GM23338 (cell line): Measurements from ENCODE around the gene GALNT1. TPM values are rescaled to one million over a fixed set of nuclear protein-coding genes. Genes with fewer than 3 reads are reported as not detected.

Experiments used
- ATAC-seq: fragments of 200-7000 bp; cut with Tn5 transposase; 3 replicates; pipeline ENCODE4 v1.9.1; 2020
- DNase-seq: peaks from one replicate; pipeline ENCODE4 v3.0.0-alpha.2; 2015; ENCODE audit warnings: low spot score
- H2AFZ ChIP-seq: fragments of 200-600 bp; sonication (generic); 2 replicates; pipeline ENCODE4 v1.8.0; 2016; ENCODE audit warnings: antibody characterized with exemption, mild to moderate bottlenecking, moderate library complexity
- H3F3A ChIP-seq: fragments of 200-600 bp; sonication (generic); replicated peaks from 2 replicates; pipeline ENCODE4 v1.8.0; 2017; ENCODE audit warnings: antibody characterized with exemption, mixed run types, low read depth
- H3K27ac ChIP-seq: fragments of 200-600 bp; sonication (generic); 2 replicates; pipeline ENCODE4 v1.6.1; 2016; ENCODE audit warnings: low read depth
- H3K27me3 ChIP-seq: fragments of 200-600 bp; sonication (generic); 2 replicates; pipeline ENCODE4 v1.8.0; 2016; ENCODE audit warnings: mild to moderate bottlenecking, mixed run types, moderate library complexity; ENCODE audit not compliant: insufficient read depth
- H3K36me3 ChIP-seq: fragments of 200-600 bp; sonication (generic); 2 replicates; pipeline ENCODE4 v1.8.0; 2016; ENCODE audit warnings: mild to moderate bottlenecking; ENCODE audit not compliant: insufficient read depth
- H3K4me1 ChIP-seq: fragments of 200-600 bp; sonication (generic); 2 replicates; pipeline ENCODE4 v1.8.0; 2016; ENCODE audit warnings: mild to moderate bottlenecking, moderate library complexity; ENCODE audit not compliant: insufficient read depth
- H3K4me2 ChIP-seq: fragments of 200-600 bp; sonication (generic); 2 replicates; pipeline ENCODE4 v1.7.1; 2017; ENCODE audit warnings: mixed run types
- H3K4me3 ChIP-seq: fragments of 200-600 bp; sonication (generic); 2 replicates; pipeline ENCODE4 v1.6.1; 2016; ENCODE audit warnings: mixed run types
- H3K79me2 ChIP-seq: fragments of 200-600 bp; sonication (generic); replicated peaks from 2 replicates; pipeline ENCODE4 v1.8.0; 2017; ENCODE audit warnings: mild to moderate bottlenecking; ENCODE audit not compliant: insufficient read depth
- H3K9me2 ChIP-seq: fragments of 200-600 bp; sonication (generic); 2 replicates; pipeline ENCODE4 v1.8.0; 2017; ENCODE audit not compliant: insufficient read depth
- H4K20me1 ChIP-seq: fragments of 200-600 bp; sonication (generic); replicated peaks from 2 replicates; pipeline ENCODE4 v1.8.0; 2017; ENCODE audit warnings: mild to moderate bottlenecking; ENCODE audit not compliant: insufficient read depth
- H3K27ac Mint-ChIP-seq: 2 replicates; pipeline ENCODE4 v1.8.0; 2020; ENCODE audit warnings: inconsistent platforms, mild to moderate bottlenecking, moderate library complexity, mixed read lengths
- H3K27me3 Mint-ChIP-seq: 3 replicates; pipeline ENCODE4 v1.8.0; 2022; ENCODE audit warnings: low read depth, mild to moderate bottlenecking, moderate library complexity, mixed read lengths, inconsistent platforms; ENCODE audit not compliant: insufficient read depth, poor library complexity
- H3K36me3 Mint-ChIP-seq: 3 replicates; pipeline ENCODE4 v1.8.0; 2021; ENCODE audit warnings: low read depth, mild to moderate bottlenecking, inconsistent platforms, moderate library complexity, mixed read lengths
- H3K4me1 Mint-ChIP-seq: 3 replicates; pipeline ENCODE4 v1.8.0; 2020; ENCODE audit warnings: mild to moderate bottlenecking, inconsistent platforms, mixed read lengths
- H3K4me3 Mint-ChIP-seq: 3 replicates; pipeline ENCODE4 v1.8.0; 2021; ENCODE audit warnings: moderate library complexity, mild to moderate bottlenecking, inconsistent platforms, mixed read lengths
- H3K9me3 Mint-ChIP-seq: 3 replicates; pipeline ENCODE4 v1.8.0; 2020; ENCODE audit warnings: moderate library complexity, mild to moderate bottlenecking, inconsistent platforms, mixed read lengths
- CREB1 ChIP-seq: fragments of 250-450 bp; sonication (Bioruptor Pico); IDR thresholded peaks from 2 replicates; pipeline ENCODE4 v1.5.0; 2020; ENCODE audit warnings: low read depth, mild to moderate bottlenecking, moderate library complexity
- CTCF ChIP-seq, 2 experiments: fragments of 200-600 bp in 1 of 2; sonication (generic) in 1 of 2; conservative IDR thresholded peaks; 2 replicates each; pipeline versions ENCODE4 v1.5.1 to v1.6.1; 2016 to 2017; ENCODE audit warnings: antibody characterized with exemption in 2 of 2, low read depth in 2 of 2, mild to moderate bottlenecking in 2 of 2, moderate library complexity in 1 of 2
- ETS1 ChIP-seq: IDR thresholded peaks from 2 replicates; pipeline ENCODE4 v1.6.1; 2016; ENCODE audit warnings: antibody characterized with exemption
- EZH2 ChIP-seq: fragments of 200-600 bp; sonication (generic); IDR thresholded peaks from one replicate; pipeline ENCODE4 v1.8.0; 2017; ENCODE audit warnings: antibody characterized with exemption, mild to moderate bottlenecking, low read depth; ENCODE audit not compliant: unreplicated experiment
- EZH2phosphoT487 ChIP-seq: fragments of 200-600 bp; sonication (generic); IDR thresholded peaks from one replicate; pipeline ENCODE4 v1.8.1; 2018; ENCODE audit warnings: antibody characterized with exemption; ENCODE audit not compliant: unreplicated experiment
- JUNB ChIP-seq: IDR thresholded peaks from one replicate; pipeline ENCODE4 v1.6.1; 2016; ENCODE audit warnings: antibody characterized with exemption; ENCODE audit not compliant: unreplicated experiment
- NANOG ChIP-seq: IDR thresholded peaks from 2 replicates; pipeline ENCODE4 v1.6.1; 2016; ENCODE audit warnings: antibody characterized with exemption, borderline replicate concordance
- POLR2AphosphoS5 ChIP-seq: IDR thresholded peaks from 2 replicates; pipeline ENCODE4 v1.6.1; 2016; ENCODE audit warnings: antibody characterized with exemption, low read depth
- REST ChIP-seq: IDR thresholded peaks from one replicate; pipeline ENCODE4 v1.6.1; 2018; ENCODE audit warnings: antibody characterized with exemption; ENCODE audit not compliant: unreplicated experiment
- STAT1 ChIP-seq: IDR thresholded peaks from one replicate; pipeline ENCODE4 v1.6.1; 2016; ENCODE audit warnings: antibody characterized with exemption; ENCODE audit not compliant: unreplicated experiment
- ZNF114 ChIP-seq: fragments of 250-450 bp; sonication (Bioruptor Pico); IDR thresholded peaks from 2 replicates; pipeline ENCODE4 v1.5.0; 2020; ENCODE audit warnings: mild to moderate bottlenecking, moderate library complexity
- ZNF331 ChIP-seq: fragments of 250-450 bp; sonication (Bioruptor Pico); IDR thresholded peaks from 2 replicates; pipeline ENCODE4 v1.5.0; 2020; ENCODE audit warnings: low read depth, mild to moderate bottlenecking, moderate library complexity
- ZNF462 ChIP-seq: fragments of 250-450 bp; sonication (Bioruptor Pico); IDR thresholded peaks from 2 replicates; pipeline ENCODE4 v1.5.0; 2020; ENCODE audit warnings: mild to moderate bottlenecking, moderate library complexity
- polyA plus RNA-seq: library from polyadenylated mRNA; unstranded; fragments of >200 nt; fragmentation: Nextera tagmentation; extraction: Ambion mirVana; gene quantifications from 2 replicates; pipeline ENCODE4 v1.2.1, GENCODE V29; 2016
- total RNA-seq: library from RNA; depleted of rRNA; stranded (reverse); fragments of >200 nt; shearing (Covaris generic); gene quantifications from 2 replicates; pipeline ENCODE4 v1.2.3, GENCODE V29; 2014

The GALNT1 gene
- total and polyA plus RNA-seq, 2 experiments from 2014 or later: 37.4 to 60.8 TPM

GRCh38 chr18:35633761-35634160 is 52.2 kb downstream of the GALNT1 start:
- no peaks in the 10 kb centered on the region; the same call in 1 of the 2 replicates for H3K79me2 ChIP-seq
- no peaks in the 10 kb centered on the region for H3K27me3 ChIP-seq
- H3K27ac Mint-ChIP-seq: no peak overlapping the region
- peaks cover 37% of the 10 kb centered on the region for H3K36me3 Mint-ChIP-seq
- no peak overlapping the region for H3K4me3 Mint-ChIP-seq
- no peaks in the 10 kb centered on the region for H3K4me1 ChIP-seq
- H3K4me3 ChIP-seq: no peak overlapping the region
- H3K27ac ChIP-seq: no peak overlapping the region
- ATAC-seq (no peak), DNase-seq (no peak)
- H3K9me3 Mint-ChIP-seq: peaks cover 17% of the 10 kb centered on the region
- 0 out of 2 replicates have a peak, but pooled peaks cover 4% of the 10 kb centered on the region for H3K9me2 ChIP-seq
- H4K20me1 ChIP-seq: no peaks in the 10 kb centered on the region
- no peaks in the 10 kb centered on the region for H3K4me1 Mint-ChIP-seq
- no peaks in the 10 kb centered on the region for H3K27me3 Mint-ChIP-seq
- no peaks in the 10 kb centered on the region; the same call in 1 of the 2 replicates for H3K36me3 ChIP-seq
- H2AFZ ChIP-seq: no peak overlapping the region
- no peaks in the 10 kb centered on the region for H3F3A ChIP-seq
- no peak overlapping the region for H3K4me2 ChIP-seq
- TF ChIP-seq REST: no peak
- TF ChIP-seq ZNF331 (CRISPR knock-in tag): no peak
- TF ChIP-seq ETS1: no peak
- TF ChIP-seq ZNF462 (CRISPR knock-in tag): no peak
- no peak for TF ChIP-seq EZH2
- no peak for TF ChIP-seq STAT1
- no peak for TF ChIP-seq CREB1 (CRISPR knock-in tag)
- no peak for TF ChIP-seq CTCF (conservative IDR thresholded peaks at IDR 0.05; ENCODE audit: low read depth in 2 of 2)
- TF ChIP-seq ZNF114 (CRISPR knock-in tag): no peak
- TF ChIP-seq JUNB: no peak
- no peak for TF ChIP-seq POLR2AphosphoS5
- no peak for TF ChIP-seq EZH2phosphoT487
- no peak for TF ChIP-seq NANOG
